Activated CD8-positive, alpha-beta T cell treated with anti-CD3 and anti-CD28 coated beads, Interleukin-2, amount 10 ng/mL, durations not matched to agents 7 days and 5 days (primary cell): ENCODE data around the gene HMGXB3. TPM values are rescaled to one million over a fixed set of nuclear protein-coding genes. Genes with fewer than 3 reads are reported as not detected.

Source experiments
- ATAC-seq: fragments of 150-1000 bp; cut with Tn5 transposase; one replicate; pipeline ENCODE4 v1.10.0; 2021; ENCODE audit warnings: moderate library complexity
- CTCF ChIA-PET: fragments of 350-600 bp; sonication (Branson Sonifier 250); formaldehyde crosslinking; loops from one replicate; lab custom pipeline; 2021; ENCODE audit warnings: antibody characterized with exemption; lab: Charles Lee
- POLR2A ChIA-PET: fragments of 350-600 bp; sonication (Branson Sonifier 250); formaldehyde crosslinking; loops from one replicate; lab custom pipeline; 2021; ENCODE audit warnings: antibody characterized with exemption; lab: Charles Lee
- DNase-seq: peaks from one replicate; pipeline ENCODE4 v3.0.0-alpha.2; 2020
- H3K27ac Mint-ChIP-seq: one replicate; pipeline ENCODE4 v1.8.0; 2021; ENCODE audit warnings: mild to moderate bottlenecking, mixed read lengths
- H3K27me3 Mint-ChIP-seq: one replicate; pipeline ENCODE4 v1.8.0; 2021; ENCODE audit warnings: low read depth, mixed read lengths
- H3K36me3 Mint-ChIP-seq: one replicate; pipeline ENCODE4 v1.8.0; 2021; ENCODE audit warnings: low read depth, mixed read lengths
- H3K4me1 Mint-ChIP-seq: one replicate; pipeline ENCODE4 v1.8.0; 2021; ENCODE audit warnings: low read depth, mixed read lengths
- H3K4me3 Mint-ChIP-seq: one replicate; pipeline ENCODE4 v1.8.0; 2021; ENCODE audit warnings: mild to moderate bottlenecking, mixed read lengths
- H3K9me3 Mint-ChIP-seq: one replicate; pipeline ENCODE4 v1.8.0; 2022; ENCODE audit warnings: mixed read lengths; ENCODE audit not compliant: insufficient read depth
- total RNA-seq, 2 experiments: library from RNA; stranded (reverse); gene quantifications; one replicate each; pipeline ENCODE4 v1.2.3, GENCODE V29; 2021

The HMGXB3 gene
- total RNA-seq, 2 experiments from 2014 or later = 36.5 to 37.5 TPM

DNA sequence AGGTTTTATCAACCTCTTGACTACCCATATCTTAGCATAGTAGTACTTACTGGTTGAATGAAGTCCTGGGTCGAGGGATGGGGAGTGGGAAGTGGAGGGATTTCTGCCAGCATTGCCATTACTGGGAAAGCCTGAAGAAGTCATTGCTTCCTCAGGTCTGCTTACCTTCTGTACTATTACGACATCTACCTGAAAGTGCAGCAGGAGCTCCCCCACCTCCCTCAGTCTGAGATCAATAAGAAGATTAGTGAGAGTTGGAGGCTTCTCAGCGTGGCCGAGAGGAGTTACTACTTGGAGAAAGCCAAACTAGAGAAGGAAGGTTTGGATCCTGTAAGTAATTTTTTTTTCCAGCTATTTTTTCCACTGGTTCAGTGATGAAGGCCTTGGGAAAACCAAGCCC lies 5.8 kb downstream of the HMGXB3 start:
- peaks cover 28% of the 10 kb centered on the region for H3K4me1 Mint-ChIP-seq
- CTCF ChIA-PET = interaction anchor here (1.3 to 2.4 kb wide), 5 partner anchors 16 to 345 kb away, joined by 3 to 8 read pairs (median 5); no protein-coding TSS in a partner anchor
- H3K9me3 Mint-ChIP-seq = no peaks in the 10 kb centered on the region
- DNase-seq (no peak), ATAC-seq (no peak)
- peaks cover 63% of the 10 kb centered on the region for H3K36me3 Mint-ChIP-seq
- POLR2A ChIA-PET = no interaction called here
- H3K27me3 Mint-ChIP-seq = no peaks in the 10 kb centered on the region
- H3K4me3 Mint-ChIP-seq = no peak overlapping the region
- H3K27ac Mint-ChIP-seq = no peak overlapping the region

DNA sequence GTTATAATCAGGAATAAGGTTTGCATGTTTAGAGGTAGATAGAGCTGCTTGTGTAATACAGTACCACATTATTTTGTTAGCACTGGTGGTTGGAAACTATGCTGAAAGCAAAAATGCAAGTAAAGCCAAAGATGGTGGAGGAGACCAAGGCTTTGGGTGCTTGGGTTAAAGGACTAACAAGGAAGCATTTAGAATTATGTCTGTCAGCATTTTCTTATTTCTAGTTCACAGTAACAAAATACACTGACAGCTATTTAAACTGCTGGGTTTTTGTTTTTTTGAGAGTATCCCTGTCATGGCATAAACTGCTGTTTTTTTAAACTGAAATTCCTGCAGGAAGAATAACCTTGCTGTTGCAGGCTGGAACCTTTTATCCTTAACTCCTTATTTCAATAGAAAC lies 6.5 kb downstream of the HMGXB3 start:
- no peaks in the 10 kb centered on the region for H3K27me3 Mint-ChIP-seq
- H3K27ac Mint-ChIP-seq = no peak overlapping the region
- peaks cover 62% of the 10 kb centered on the region for H3K36me3 Mint-ChIP-seq
- H3K9me3 Mint-ChIP-seq = no peaks in the 10 kb centered on the region
- CTCF ChIA-PET = interaction anchor here (0.7 to 2.4 kb wide), 6 partner anchors 8 to 344 kb away, joined by 3 to 8 read pairs (median 4); no protein-coding TSS in a partner anchor
- peaks cover 24% of the 10 kb centered on the region for H3K4me1 Mint-ChIP-seq
- POLR2A ChIA-PET = no interaction called here
- DNase-seq = no peak
- no peak overlapping the region for H3K4me3 Mint-ChIP-seq
- ATAC-seq = no peak

DNA sequence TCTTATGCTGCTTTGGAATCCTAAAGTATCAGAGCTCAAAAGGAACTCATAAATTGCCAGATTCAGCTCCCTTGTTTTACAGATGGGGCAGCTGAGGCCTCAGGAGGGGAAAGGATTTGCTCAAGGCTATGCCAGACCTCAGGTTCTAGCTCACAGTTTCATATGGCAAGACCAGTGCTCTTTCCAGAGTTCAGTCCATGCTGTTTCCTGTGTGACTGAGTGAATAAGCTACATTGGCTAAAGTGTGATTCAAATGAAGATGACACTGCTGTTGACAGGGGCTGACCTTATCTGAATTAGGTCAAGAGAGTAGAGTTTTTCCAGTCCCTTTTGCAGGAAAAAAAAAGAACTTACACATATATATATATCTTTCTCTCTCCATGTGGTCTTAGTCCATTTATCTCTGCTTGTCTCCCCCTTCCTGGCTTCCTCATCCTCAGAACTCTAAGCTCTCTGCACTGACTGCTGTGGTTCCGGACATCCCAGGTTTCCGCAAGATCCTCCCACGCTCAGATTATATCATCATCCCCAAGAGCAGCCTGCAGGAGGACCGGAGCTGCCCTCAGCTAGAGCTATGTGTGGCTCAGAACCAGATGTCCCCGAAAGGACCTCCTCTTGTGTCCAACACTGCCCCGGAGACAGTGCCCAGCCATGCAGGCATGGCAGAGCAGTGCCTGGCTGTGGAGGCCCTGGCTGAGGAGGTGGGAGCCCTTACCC lies 9.3 kb downstream of the HMGXB3 start:
- ChIA-PET POLR2A (interaction anchor here (0.7 kb wide), 1 partner anchor 17 kb away, joined by 3 read pairs; no protein-coding TSS in a partner anchor), CTCF (interaction anchor here (1.1 to 2.5 kb wide), 2 partner anchors 9 to 19 kb away, joined by 3 to 8 read pairs; no protein-coding TSS in a partner anchor)
- no peak for DNase-seq
- H3K27me3 Mint-ChIP-seq = no peaks in the 10 kb centered on the region
- H3K4me1 Mint-ChIP-seq = peaks cover 1% of the 10 kb centered on the region
- ATAC-seq = peak; percentile 33
- H3K36me3 Mint-ChIP-seq = peaks cover 73% of the 10 kb centered on the region
- no peaks in the 10 kb centered on the region for H3K9me3 Mint-ChIP-seq
- H3K4me3 Mint-ChIP-seq = no peak overlapping the region
- H3K27ac Mint-ChIP-seq = no peak overlapping the region

DNA sequence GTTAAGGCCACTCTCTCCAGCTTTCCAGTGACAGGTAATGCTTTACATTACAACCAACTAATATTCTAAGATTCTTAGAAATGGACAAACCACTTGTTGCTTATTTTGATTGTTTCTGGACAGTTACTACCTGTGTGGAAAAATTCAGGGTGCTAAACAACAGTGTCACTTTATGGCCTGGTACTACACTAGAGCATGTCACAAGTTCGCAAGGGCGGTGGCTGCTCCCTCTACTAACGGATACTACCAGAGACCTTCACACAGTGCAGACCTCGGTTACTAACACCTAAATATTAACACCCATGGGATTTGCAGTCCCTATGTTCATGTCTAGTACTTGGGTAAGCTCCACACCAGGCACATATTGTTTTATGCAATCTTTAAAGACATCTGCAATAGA lies 13.4 kb downstream of the HMGXB3 start:
- no peak for DNase-seq
- ChIA-PET POLR2A (no interaction called here), CTCF (no interaction called here)
- Mint-ChIP-seq H3K4me3 (no peak overlapping the region), H3K9me3 (peaks cover 12% of the 10 kb centered on the region), H3K27me3 (no peaks in the 10 kb centered on the region), H3K36me3 (peaks cover 78% of the 10 kb centered on the region), H3K4me1 (no peaks in the 10 kb centered on the region), H3K27ac (no peak overlapping the region)
- ATAC-seq = no peak

DNA sequence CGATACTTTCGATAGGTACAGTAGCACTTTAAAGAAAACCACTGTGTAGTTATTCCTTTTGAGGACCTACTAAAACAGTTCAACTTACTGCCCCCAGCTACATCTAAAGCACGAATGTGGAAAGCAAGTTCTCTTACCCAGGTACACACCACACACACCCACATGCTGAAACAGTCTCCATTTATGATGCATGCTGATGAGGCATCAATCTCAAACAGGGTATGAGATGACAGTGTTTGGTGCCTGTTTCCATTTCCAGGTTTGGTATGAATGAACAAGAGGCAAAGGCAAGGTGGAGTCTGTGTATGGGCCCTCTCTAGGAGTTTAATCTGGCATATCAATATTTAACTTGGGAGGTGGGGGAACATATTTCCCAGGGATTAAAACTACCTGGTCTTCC lies 13.9 kb downstream of the HMGXB3 start:
- Mint-ChIP-seq H3K9me3 (peaks cover 12% of the 10 kb centered on the region), H3K36me3 (peaks cover 83% of the 10 kb centered on the region), H3K27me3 (no peaks in the 10 kb centered on the region), H3K27ac (no peak overlapping the region), H3K4me1 (peaks cover 2% of the 10 kb centered on the region), H3K4me3 (no peak overlapping the region)
- no peak for ATAC-seq
- CTCF ChIA-PET = interaction anchor here (0.9 kb wide), 1 partner anchor 8 kb away, joined by 3 read pairs; no protein-coding TSS in a partner anchor
- no peak for DNase-seq
- POLR2A ChIA-PET = no interaction called here

DNA sequence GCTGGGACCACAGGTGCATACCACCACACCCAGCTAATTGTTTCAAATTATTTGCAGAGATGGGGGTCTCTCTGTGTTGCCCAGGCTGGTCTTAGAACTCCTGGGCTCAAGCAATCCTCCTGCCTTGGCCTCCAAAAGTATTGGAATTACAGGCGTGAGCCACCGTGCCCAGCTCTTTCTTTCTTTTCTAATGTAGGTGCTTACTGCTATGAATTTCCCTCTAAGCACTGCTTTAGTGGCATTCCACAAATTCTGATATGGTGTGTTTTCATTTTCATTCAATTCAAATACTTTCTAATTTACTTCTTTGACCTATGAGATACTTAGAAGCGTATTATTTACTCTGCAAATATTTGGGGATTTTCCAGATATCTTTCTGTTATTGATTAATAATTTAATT lies 14.9 kb downstream of the HMGXB3 start:
- no peak overlapping the region for H3K27ac Mint-ChIP-seq
- H3K36me3 Mint-ChIP-seq = peaks cover 89% of the 10 kb centered on the region
- H3K4me1 Mint-ChIP-seq = peaks cover 6% of the 10 kb centered on the region
- ChIA-PET POLR2A (no interaction called here), CTCF (interaction anchor here (0.9 kb wide), 1 partner anchor 8 kb away, joined by 3 read pairs; no protein-coding TSS in a partner anchor)
- no peaks in the 10 kb centered on the region for H3K27me3 Mint-ChIP-seq
- DNase-seq = no peak
- ATAC-seq = no peak
- H3K4me3 Mint-ChIP-seq = no peak overlapping the region
- H3K9me3 Mint-ChIP-seq = peaks cover 12% of the 10 kb centered on the region

DNA sequence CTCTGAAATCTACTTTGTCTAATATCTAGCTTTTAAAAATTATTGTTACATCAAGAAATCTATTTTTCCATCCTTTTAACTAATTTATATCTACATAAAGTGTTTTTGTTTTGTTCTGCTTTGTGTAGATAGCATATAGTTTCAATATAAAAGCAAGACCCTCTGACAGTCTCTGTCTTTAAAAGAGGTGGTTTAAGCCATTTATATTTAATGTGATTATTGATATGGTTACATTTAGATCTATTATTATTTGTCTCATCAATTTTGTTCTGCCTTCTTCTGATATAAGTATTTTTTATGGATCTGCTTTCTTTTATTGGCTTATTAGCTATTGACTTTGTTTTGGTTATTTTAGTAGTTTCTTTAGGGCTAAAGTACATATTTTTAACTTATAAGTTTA lies 16.0 kb downstream of the HMGXB3 start:
- ChIA-PET CTCF (no interaction called here), POLR2A (no interaction called here)
- no peaks in the 10 kb centered on the region for H3K27me3 Mint-ChIP-seq
- no peak overlapping the region for H3K4me3 Mint-ChIP-seq
- H3K9me3 Mint-ChIP-seq = peaks cover 12% of the 10 kb centered on the region
- peaks cover 14% of the 10 kb centered on the region for H3K4me1 Mint-ChIP-seq
- no peak for DNase-seq
- ATAC-seq = no peak
- no peak overlapping the region for H3K27ac Mint-ChIP-seq
- peaks cover 89% of the 10 kb centered on the region for H3K36me3 Mint-ChIP-seq

DNA sequence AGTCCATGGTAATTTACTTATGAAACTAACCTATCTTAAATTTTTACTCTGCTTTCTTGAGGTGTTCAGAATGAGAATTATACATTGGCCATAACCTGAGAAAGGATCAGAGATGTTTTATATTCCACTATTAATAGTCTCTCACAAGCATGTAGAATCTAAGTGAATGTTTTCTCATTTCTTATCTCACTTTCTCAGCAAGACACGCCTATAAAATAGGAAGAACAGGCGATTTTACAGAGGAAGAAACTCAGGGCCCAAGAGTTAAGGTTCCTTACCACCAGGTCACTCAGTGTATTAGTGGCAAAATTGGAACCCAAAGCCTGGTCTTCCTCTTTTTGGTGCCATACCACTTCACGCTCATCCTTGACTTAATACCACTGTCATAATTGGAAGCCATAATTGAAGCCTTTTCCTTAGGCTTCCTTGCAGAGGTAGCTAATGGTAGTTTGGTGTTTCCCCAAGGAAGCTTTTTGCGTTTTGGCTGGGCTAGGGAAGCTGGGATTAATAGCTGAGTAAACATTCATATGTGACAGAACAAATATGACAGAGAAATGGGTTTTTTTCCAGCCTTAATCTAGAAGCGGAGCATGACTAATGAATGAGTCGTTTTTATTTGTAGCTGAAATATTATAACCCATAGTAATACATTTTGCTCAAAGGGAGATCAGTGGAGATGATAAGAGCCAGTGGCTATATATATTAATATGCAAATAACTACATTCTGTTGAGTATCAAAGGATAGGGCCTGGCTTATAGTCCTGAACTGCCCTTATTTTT lies 16.9 kb downstream of the HMGXB3 start:
- ATAC-seq (no peak), DNase-seq (no peak)
- CTCF ChIA-PET = interaction anchor here (0.8 to 1.1 kb wide), 3 partner anchors 15 to 165 kb away, joined by 3 to 4 read pairs (median 3); no protein-coding TSS in a partner anchor
- Mint-ChIP-seq H3K4me3 (no peak overlapping the region), H3K36me3 (peaks cover 91% of the 10 kb centered on the region), H3K4me1 (peaks cover 23% of the 10 kb centered on the region), H3K9me3 (peaks cover 12% of the 10 kb centered on the region), H3K27me3 (no peaks in the 10 kb centered on the region), H3K27ac (no peak overlapping the region)
- POLR2A ChIA-PET = no interaction called here

DNA sequence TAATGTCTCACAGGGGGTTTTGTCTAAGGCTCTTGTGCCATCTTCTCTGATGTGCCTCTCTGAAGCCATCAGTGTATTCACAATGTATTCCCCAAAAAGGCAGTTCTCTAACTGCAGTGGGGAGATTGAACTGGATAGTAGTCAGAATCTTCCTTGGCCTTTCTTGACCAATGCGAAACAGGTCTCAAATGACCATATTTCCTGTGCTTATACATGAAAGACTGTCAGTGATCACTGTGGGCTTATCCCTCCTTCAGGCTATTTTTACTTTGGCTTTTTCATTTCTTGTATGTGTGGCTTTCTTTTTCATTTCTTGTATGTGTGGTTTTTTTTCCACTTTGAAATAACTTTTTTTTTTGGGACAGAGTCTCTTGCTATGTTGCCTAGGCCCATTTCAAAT lies 19.7 kb downstream of the HMGXB3 start:
- peaks cover 12% of the 10 kb centered on the region for H3K9me3 Mint-ChIP-seq
- DNase-seq (no peak), ATAC-seq (no peak)
- H3K4me3 Mint-ChIP-seq = no peak overlapping the region
- no peaks in the 10 kb centered on the region for H3K27me3 Mint-ChIP-seq
- ChIA-PET POLR2A (no interaction called here), CTCF (interaction anchor here (1.9 kb wide), 1 partner anchor 168 kb away, joined by 6 read pairs; no protein-coding TSS in a partner anchor)
- H3K36me3 Mint-ChIP-seq = peaks cover 77% of the 10 kb centered on the region
- H3K4me1 Mint-ChIP-seq = peaks cover 25% of the 10 kb centered on the region
- peak overlapping the region; percentile 11 for H3K27ac Mint-ChIP-seq

DNA sequence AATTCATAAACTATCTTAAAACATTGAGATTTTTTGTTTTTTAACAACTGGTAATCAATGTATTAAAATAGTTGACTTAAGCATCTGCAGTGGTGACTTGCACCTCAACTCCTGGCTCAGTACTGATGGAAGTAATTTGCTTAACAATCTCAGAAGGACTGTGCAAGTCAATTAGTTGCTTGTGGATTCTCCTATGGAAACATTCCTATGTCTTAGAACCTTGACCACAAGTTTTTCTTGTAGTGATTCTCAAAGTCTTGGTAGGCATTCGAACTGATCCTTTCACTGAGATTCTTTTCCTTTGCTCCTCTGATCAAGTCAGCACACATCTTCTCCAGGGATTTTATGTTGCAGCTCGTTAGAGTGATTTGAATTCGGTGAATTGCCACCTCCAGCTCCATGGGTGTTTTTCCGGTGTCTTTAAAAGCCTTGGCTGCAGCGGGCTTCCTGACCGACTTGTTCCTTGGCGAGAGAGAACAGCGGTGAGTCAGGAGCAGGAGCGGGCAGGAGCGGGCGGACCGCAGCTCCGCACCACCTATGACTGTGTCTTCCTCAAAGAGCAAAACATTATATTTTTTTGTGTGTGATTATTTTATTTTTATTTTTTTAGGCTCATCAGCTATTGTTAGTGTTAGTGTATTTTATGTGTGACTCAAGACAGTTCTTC lies 21.1 kb downstream of the HMGXB3 start:
- Mint-ChIP-seq H3K4me3 (no peak overlapping the region), H3K36me3 (peaks cover 75% of the 10 kb centered on the region)

DNA sequence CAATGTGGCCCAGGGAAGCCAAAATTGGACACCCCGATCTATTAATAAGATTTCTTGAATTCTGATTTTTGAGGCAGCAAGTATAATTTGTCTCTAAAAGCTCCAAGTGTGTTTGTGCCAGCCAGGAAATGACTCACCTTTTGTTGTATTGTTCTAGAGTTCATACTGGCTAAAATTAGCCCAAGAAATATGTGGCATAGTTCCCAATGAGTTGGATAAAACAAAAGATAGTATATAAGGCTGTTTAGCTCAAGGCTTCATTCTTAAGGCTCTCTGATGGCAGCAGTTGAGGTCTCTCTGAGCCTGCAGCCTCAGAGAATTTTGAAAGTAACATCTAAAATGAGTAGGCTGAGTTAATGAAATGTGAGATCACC lies 21.6 kb downstream of the HMGXB3 start:
- H3K9me3 Mint-ChIP-seq = no peaks in the 10 kb centered on the region
- ATAC-seq (no peak), DNase-seq (no peak)
- ChIA-PET CTCF (interaction anchor here (1.0 to 2.0 kb wide), 4 partner anchors 16 to 188 kb away, joined by 3 to 8 read pairs (median 5); no protein-coding TSS in a partner anchor), POLR2A (interaction anchor here (2.1 kb wide), 1 partner anchor 22 kb away, joined by 10 read pairs; the partner anchor contains the start of genes HMGXB3 and TIGD6)
- no peaks in the 10 kb centered on the region for H3K27me3 Mint-ChIP-seq
- H3K36me3 Mint-ChIP-seq = peaks cover 73% of the 10 kb centered on the region
- peak overlapping the region; percentile 20 for H3K27ac Mint-ChIP-seq
- peaks cover 25% of the 10 kb centered on the region for H3K4me1 Mint-ChIP-seq
- no peak overlapping the region for H3K4me3 Mint-ChIP-seq

More for the DNA sequence above, 21.1 kb downstream of the HMGXB3 start:
- Mint-ChIP-seq H3K27ac (peak overlapping the region; percentile 46), H3K9me3 (peaks cover 2% of the 10 kb centered on the region), H3K27me3 (no peaks in the 10 kb centered on the region), H3K4me1 (peaks cover 25% of the 10 kb centered on the region)
- no peak for DNase-seq
- ChIA-PET POLR2A (interaction anchor here (2.1 kb wide), 1 partner anchor 21 kb away, joined by 10 read pairs; the partner anchor contains the start of genes HMGXB3 and TIGD6), CTCF (interaction anchor here (1.0 to 2.0 kb wide), 4 partner anchors 15 to 188 kb away, joined by 3 to 8 read pairs (median 5); no protein-coding TSS in a partner anchor)
- ATAC-seq = no peak
